Measurements from ENCODE around the gene NR5A2.

The NR5A2 gene

GRCh38 chr1:200029035-200029821 lies 1.7 kb downstream of the NR5A2 start (continued):
- TF ChIP-seq REPIN1 (tag by site-specific recombination; IDR thresholded peaks at IDR 0.05; ENCODE audit: low read depth) (no peak), ZNF302 (tag by site-specific recombination; IDR thresholded peaks at IDR 0.05; ENCODE audit: low read depth) (no peak), ZFHX2 (tag by site-specific recombination; conservative IDR thresholded peaks at IDR 0.05) (no peak), ZEB2 (tag by site-specific recombination; IDR thresholded peaks at IDR 0.05) (peak; percentile 51; the same call in 1 of the 2 replicates), KLF10 (tag by site-specific recombination; IDR thresholded peaks at IDR 0.05) (no peak), PRDM10 (tag by site-specific recombination; IDR thresholded peaks at IDR 0.05) (no peak), ZNF701 (tag by site-specific recombination; IDR thresholded peaks at IDR 0.05) (no peak), ZBTB44 (tag by site-specific recombination; IDR thresholded peaks at IDR 0.05) (peak; percentile 57; the same call in 1 of the 2 replicates), ZNF670 (tag by site-specific recombination; IDR thresholded peaks at IDR 0.05; ENCODE audit: low read depth) (no peak), ZNF843 (tag by site-specific recombination; IDR thresholded peaks at IDR 0.05) (no peak), ZSCAN30 (tag by site-specific recombination; IDR thresholded peaks at IDR 0.05) (peak; percentile 84), ZBTB1 (tag by site-specific recombination; IDR thresholded peaks at IDR 0.05) (no peak), ZNF548 (tag by site-specific recombination; IDR thresholded peaks at IDR 0.05) (no peak), SETDB1 (IDR thresholded peaks at IDR 0.05; ENCODE audit: insufficient read length, low read length) (no peak), ZBTB6 (tag by site-specific recombination; IDR thresholded peaks at IDR 0.05) (peak; percentile 47; the same call in 1 of the 2 replicates), ZNF596 (tag by site-specific recombination; IDR thresholded peaks at IDR 0.05) (0 out of 2 replicates have a peak, but pooled peaks have one; percentile 15), HIC1 (tag by site-specific recombination; IDR thresholded peaks at IDR 0.05) (no peak), PRDM2 (tag by site-specific recombination; IDR thresholded peaks at IDR 0.05; ENCODE audit: borderline replicate concordance) (no peak), ZNF747 (tag by site-specific recombination; IDR thresholded peaks at IDR 0.05) (no peak)
- TF ChIP-seq, protein P1, sequence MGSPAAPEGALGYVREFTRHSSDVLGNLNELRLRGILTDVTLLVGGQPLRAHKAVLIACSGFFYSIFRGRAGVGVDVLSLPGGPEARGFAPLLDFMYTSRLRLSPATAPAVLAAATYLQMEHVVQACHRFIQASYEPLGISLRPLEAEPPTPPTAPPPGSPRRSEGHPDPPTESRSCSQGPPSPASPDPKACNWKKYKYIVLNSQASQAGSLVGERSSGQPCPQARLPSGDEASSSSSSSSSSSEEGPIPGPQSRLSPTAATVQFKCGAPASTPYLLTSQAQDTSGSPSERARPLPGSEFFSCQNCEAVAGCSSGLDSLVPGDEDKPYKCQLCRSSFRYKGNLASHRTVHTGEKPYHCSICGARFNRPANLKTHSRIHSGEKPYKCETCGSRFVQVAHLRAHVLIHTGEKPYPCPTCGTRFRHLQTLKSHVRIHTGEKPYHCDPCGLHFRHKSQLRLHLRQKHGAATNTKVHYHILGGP (tag by site-specific recombination; IDR thresholded peaks at IDR 0.05), result no peak
- TF ChIP-seq, protein P2, sequence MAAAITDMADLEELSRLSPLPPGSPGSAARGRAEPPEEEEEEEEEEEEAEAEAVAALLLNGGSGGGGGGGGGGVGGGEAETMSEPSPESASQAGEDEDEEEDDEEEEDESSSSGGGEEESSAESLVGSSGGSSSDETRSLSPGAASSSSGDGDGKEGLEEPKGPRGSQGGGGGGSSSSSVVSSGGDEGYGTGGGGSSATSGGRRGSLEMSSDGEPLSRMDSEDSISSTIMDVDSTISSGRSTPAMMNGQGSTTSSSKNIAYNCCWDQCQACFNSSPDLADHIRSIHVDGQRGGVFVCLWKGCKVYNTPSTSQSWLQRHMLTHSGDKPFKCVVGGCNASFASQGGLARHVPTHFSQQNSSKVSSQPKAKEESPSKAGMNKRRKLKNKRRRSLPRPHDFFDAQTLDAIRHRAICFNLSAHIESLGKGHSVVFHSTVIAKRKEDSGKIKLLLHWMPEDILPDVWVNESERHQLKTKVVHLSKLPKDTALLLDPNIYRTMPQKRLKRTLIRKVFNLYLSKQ (tag by site-specific recombination; IDR thresholded peaks at IDR 0.05; ENCODE audit: borderline replicate concordance), result no peak

All from HEK293 (cell line).